IPS-NIHi7 (cell line): Measurements from ENCODE around the gene THAP12.
"Not testable (repeated sequence)": the region's sequence is repeated elsewhere in the genome, so short reads cannot be mapped to it uniquely, and the experiment has no call there.

ENCODE experiments used
- DNase-seq: peaks from one replicate; pipeline ENCODE4 v3.0.0; 2012; ENCODE audit warnings: mixed read lengths; ENCODE audit errors: extremely low spot score

THAP12 gene

GRCh38 chr11:76325185-76325584, 55.7 kb downstream of the THAP12 start:
- no peak for DNase-seq

- no peak for DNase-seq
Measured at GRCh38 chr11:76323804-76324203, 57.1 kb downstream of the THAP12 start.

GRCh38 chr11:76323375-76323774, 57.6 kb downstream of the THAP12 start:
- not testable (repeated sequence) for DNase-seq

GRCh38 chr11:76322942-76323341, 58.0 kb downstream of the THAP12 start:
- no peak for DNase-seq

- DNase-seq, result no peak
Measured at GRCh38 chr11:76322540-76322939, 58.4 kb downstream of the THAP12 start.

- no peak for DNase-seq
Measured at GRCh38 chr11:76321820-76322524, 59.0 kb downstream of the THAP12 start.

- DNase-seq, result no peak
Measured at GRCh38 chr11:76321340-76321739, 59.6 kb downstream of the THAP12 start.

GRCh38 chr11:76320929-76321328, 60.0 kb downstream of the THAP12 start:
- no peak for DNase-seq

GRCh38 chr11:76319798-76320197, 61.1 kb downstream of the THAP12 start:
- DNase-seq, result not testable (repeated sequence)

GRCh38 chr11:76318744-76319384, 62.1 kb downstream of the THAP12 start:
- peak; percentile 90 for DNase-seq

- DNase-seq, result no peak
Measured at GRCh38 chr11:76317296-76317695, 63.6 kb downstream of the THAP12 start.

- DNase-seq, result no peak
Measured at GRCh38 chr11:76316726-76317125, 64.2 kb downstream of the THAP12 start.

GRCh38 chr11:76315182-76315853, 65.6 kb downstream of the THAP12 start:
- no peak for DNase-seq

GRCh38 chr11:76314741-76315090, 66.2 kb downstream of the THAP12 start:
- no peak for DNase-seq

GRCh38 chr11:76313913-76314740, 66.8 kb downstream of the THAP12 start:
- peak; percentile 82 for DNase-seq

GRCh38 chr11:76313271-76313670, 67.7 kb downstream of the THAP12 start:
- no peak for DNase-seq

GRCh38 chr11:76310832-76311595, 69.9 kb downstream of the THAP12 start:
- no peak for DNase-seq

- DNase-seq, result no peak
Measured at GRCh38 chr11:76307978-76308747, 72.8 kb downstream of the THAP12 start.

GRCh38 chr11:76307396-76307795, 73.5 kb downstream of the THAP12 start:
- DNase-seq, result no peak

- DNase-seq, result no peak
Measured at GRCh38 chr11:76303399-76303798, 77.5 kb downstream of the THAP12 start.

- DNase-seq, result no peak
Measured at GRCh38 chr11:76302996-76303395, 77.9 kb downstream of the THAP12 start.
